Heart left ventricle (tissue), 13 donors: ENCODE data around the gene COL11A2.

Experiments used
- POLR2A ChIP-seq, 2 donors: fragments of 450-650 bp; IDR thresholded peaks; one replicate each; pipeline ENCODE4 v1.6.1; 2017; ENCODE audit warnings: antibody characterized with exemption in 2 of 2, mild to moderate bottlenecking in 2 of 2, moderate library complexity in 2 of 2
- TF ChIP-seq, protein P1 (sequence below), 12 donors: fragments of 200-600 bp; sonication (generic) in 4 of 12; IDR thresholded peaks; one replicate each; pipeline versions ENCODE4 v1.5.0 to v1.8.0; 2018 to 2022; ENCODE audit warnings: antibody characterized with exemption in 12 of 12, mild to moderate bottlenecking in 5 of 12
- donor health status: ischemic (EF 13 %, LVEDD 7.1; RV severe dilation, severe dysfunction).
- donor health status: DM: no; HTN: yes; CAD: no.
- donor health status: DM: no; HTN: no; CAD: no.
- donor health status: ischemic (EF 25% LVEDD 6.9; RV normal size, moderate dysfunction).
- donor health status: ischemic (EF 25% LVEDD 5.7; RV mildly dilated, moderate dysfunction).
- donor health status: ischemic (EF 35%, LVEDD 5.7; RV mildly dilated, moderate dysfunction).
- donor health status: nonischemic (EF 11% LVEDD 7.7; RV severe dilation, severe dysfunction).
- donor health status: DM: yes; HTN: yes; CAD: no.
- donor health status: PGD.
- donor health status: ischemic (EF 29% LVEDD 5.4; RV normal size, mild dysfunction).
- donor health status: nonischemic (EF 23%, LVEDD 6.1; RV moderate dilation, normal function).

DNA sequence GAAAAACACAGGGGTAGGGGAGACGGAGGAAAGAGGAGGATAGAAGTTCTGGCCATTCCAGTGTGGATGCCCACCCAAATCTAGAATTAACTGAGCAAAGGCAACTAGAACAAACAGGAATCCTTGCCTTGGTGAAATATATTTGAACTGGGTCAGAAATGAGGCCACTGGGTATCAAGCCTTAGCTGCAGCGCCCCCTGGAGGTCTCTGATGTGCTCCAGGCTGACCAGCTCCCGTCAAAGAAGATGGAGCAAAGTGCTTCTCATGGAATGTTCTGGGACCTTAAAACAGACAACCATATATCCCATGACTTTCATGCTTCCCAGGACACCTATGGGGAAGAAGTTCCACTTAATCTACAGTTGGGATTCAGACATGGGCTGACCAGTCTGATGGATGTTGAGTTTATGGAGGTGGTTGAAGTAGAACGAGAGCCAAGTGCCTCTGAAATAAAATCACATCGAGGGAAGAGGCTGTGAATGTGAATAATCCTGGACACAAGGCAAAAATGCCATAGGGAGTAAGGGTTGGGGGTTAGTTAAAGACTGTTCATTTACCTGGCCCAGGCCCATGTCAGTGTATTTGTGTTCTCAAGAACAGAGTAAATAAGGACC, 66.1 kb downstream of the COL11A2 start:
- TF ChIP-seq, protein P1, sequence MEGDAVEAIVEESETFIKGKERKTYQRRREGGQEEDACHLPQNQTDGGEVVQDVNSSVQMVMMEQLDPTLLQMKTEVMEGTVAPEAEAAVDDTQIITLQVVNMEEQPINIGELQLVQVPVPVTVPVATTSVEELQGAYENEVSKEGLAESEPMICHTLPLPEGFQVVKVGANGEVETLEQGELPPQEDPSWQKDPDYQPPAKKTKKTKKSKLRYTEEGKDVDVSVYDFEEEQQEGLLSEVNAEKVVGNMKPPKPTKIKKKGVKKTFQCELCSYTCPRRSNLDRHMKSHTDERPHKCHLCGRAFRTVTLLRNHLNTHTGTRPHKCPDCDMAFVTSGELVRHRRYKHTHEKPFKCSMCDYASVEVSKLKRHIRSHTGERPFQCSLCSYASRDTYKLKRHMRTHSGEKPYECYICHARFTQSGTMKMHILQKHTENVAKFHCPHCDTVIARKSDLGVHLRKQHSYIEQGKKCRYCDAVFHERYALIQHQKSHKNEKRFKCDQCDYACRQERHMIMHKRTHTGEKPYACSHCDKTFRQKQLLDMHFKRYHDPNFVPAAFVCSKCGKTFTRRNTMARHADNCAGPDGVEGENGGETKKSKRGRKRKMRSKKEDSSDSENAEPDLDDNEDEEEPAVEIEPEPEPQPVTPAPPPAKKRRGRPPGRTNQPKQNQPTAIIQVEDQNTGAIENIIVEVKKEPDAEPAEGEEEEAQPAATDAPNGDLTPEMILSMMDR (IDR thresholded peaks at IDR 0.05) = peak; percentile 46 to 79 (median 66)
- no peak for TF ChIP-seq POLR2A (IDR thresholded peaks at IDR 0.05)
